Keratinocyte (primary cell): Measurements from ENCODE around the gene DPP8. TPM values are rescaled to one million over a fixed set of nuclear protein-coding genes. Genes with fewer than 3 reads are reported as not detected.

Source experiments
- DNase-seq: peaks from one replicate; pipeline ENCODE4 v3.0.0-alpha.2; 2011; ENCODE audit warnings: low read depth, missing footprints, low spot score
- FAIRE-seq: peaks from 2 replicates; lab custom pipeline; 2011; peaks lifted over from hg19 to GRCh38; lab: Jason Lieb, UNC
- H2AFZ ChIP-seq: 2 replicates; pipeline ENCODE4 v1.6.0; 2012; ENCODE audit warnings: low read length, control low read depth, inconsistent platforms; ENCODE audit not compliant: control insufficient read depth
- H3K27ac ChIP-seq: 2 replicates; pipeline ENCODE4 v1.5.1; 2011; ENCODE audit warnings: low read length; ENCODE audit not compliant: control insufficient read depth, insufficient read depth
- H3K27me3 ChIP-seq: 3 replicates; pipeline ENCODE4 v1.6.0; 2011; ENCODE audit warnings: low read length; ENCODE audit not compliant: control insufficient read depth, insufficient read depth; ENCODE audit errors: extremely low read depth
- H3K36me3 ChIP-seq, 2 experiments: 2 replicates in 1 of 2; 3 replicates in 1 of 2; pipeline ENCODE4 v1.5.1; 2011; ENCODE audit warnings: low read length in 2 of 2, mild to moderate bottlenecking in 1 of 2; ENCODE audit not compliant: control insufficient read depth in 2 of 2, insufficient read depth in 2 of 2; ENCODE audit errors: extremely low read depth in 1 of 2
- H3K4me1 ChIP-seq: 3 replicates; pipeline ENCODE4 v1.5.1; 2011; ENCODE audit warnings: low read length; ENCODE audit not compliant: control insufficient read depth, insufficient read depth; ENCODE audit errors: extremely low read depth
- H3K4me2 ChIP-seq: 3 replicates; pipeline ENCODE4 v1.6.0; 2011; ENCODE audit warnings: low read depth, low read length; ENCODE audit not compliant: control insufficient read depth, insufficient read depth; ENCODE audit errors: extremely low read depth
- H3K4me3 ChIP-seq, 3 experiments: fragments of 200-600 bp in 1 of 3; sonication (generic) in 1 of 3; 2 replicates in 2 of 3; 3 replicates in 1 of 3; pipeline ENCODE4 v1.5.1; 2011 to 2016; ENCODE audit warnings: low read length in 3 of 3, mild to moderate bottlenecking in 3 of 3, control low read depth in 2 of 3, inconsistent platforms in 1 of 3, low read depth in 1 of 3, mixed read lengths in 1 of 3, mixed run types in 1 of 3, moderate library complexity in 1 of 3; ENCODE audit not compliant: control insufficient read depth in 2 of 3, insufficient read depth in 2 of 3; ENCODE audit errors: extremely low read depth in 1 of 3
- H3K79me2 ChIP-seq: 2 replicates; pipeline ENCODE4 v1.6.0; 2012; ENCODE audit warnings: low read length; ENCODE audit not compliant: control insufficient read depth, insufficient read depth
- H3K9ac ChIP-seq: 3 replicates; pipeline ENCODE4 v1.6.0; 2011; ENCODE audit warnings: low read length; ENCODE audit not compliant: control insufficient read depth, insufficient read depth; ENCODE audit errors: extremely low read depth
- H3K9me1 ChIP-seq: 3 replicates; pipeline ENCODE4 v1.6.0; 2011; ENCODE audit warnings: low read length; ENCODE audit not compliant: control insufficient read depth, insufficient read depth; ENCODE audit errors: extremely low read depth
- H3K9me3 ChIP-seq: 2 replicates; pipeline ENCODE4 v1.5.1; 2012; ENCODE audit warnings: low read depth, low read length; ENCODE audit not compliant: control insufficient read depth
- H4K20me1 ChIP-seq: 3 replicates; pipeline ENCODE4 v1.6.0; 2011; ENCODE audit warnings: low read length; ENCODE audit not compliant: control insufficient read depth, insufficient read depth; ENCODE audit errors: extremely low read depth
- CTCF ChIP-seq, 3 experiments: IDR thresholded peaks in 1 of 3; conservative IDR thresholded peaks in 1 of 3; optimal IDR thresholded peaks in 1 of 3; 2 replicates in 2 of 3; 3 replicates in 1 of 3; pipeline versions ENCODE3 to v1.5.1; 2011; ENCODE audit warnings: low read length in 3 of 3, mild to moderate bottlenecking in 3 of 3, moderate library complexity in 2 of 3, control low read depth in 1 of 3, inconsistent platforms in 1 of 3; ENCODE audit not compliant: insufficient read depth in 2 of 3; ENCODE audit errors: extremely low read depth in 1 of 3
- EZH2 ChIP-seq: IDR thresholded peaks from one replicate; pipeline ENCODE4 v1.6.1; 2012; ENCODE audit warnings: inconsistent platforms, mild to moderate bottlenecking, low read length, moderate library complexity
- dilution Hi-C: fragments of 300-500 bp; cut with MboI; formaldehyde crosslinking; loops from one replicate; pipeline ENCODE4 v1.7.0; 2020; ENCODE audit warnings: low sequenced_read_pairs; ENCODE audit not compliant: extremely low pct_ligation_motif_present
- polyA plus RNA-seq, 5 experiments: library from polyadenylated mRNA; depleted of rRNA in 3 of 5; stranded (reverse) in 3 of 5; stranded (forward) in 1 of 5; unstranded in 1 of 5; fragments of >200 nt; gene quantifications; 1 replicate in 1 of 5; 2 replicates in 3 of 5; 3 replicates in 1 of 5; pipeline versions ENCODE4 v1.2.1 to v1.2.3, GENCODE V29; 2011 to 2012; ENCODE audit warnings: missing spikeins in 2 of 5, low read depth in 1 of 5, low replicate concordance in 1 of 5

DPP8 gene
- polyA plus RNA-seq, 1 donor (not counting 4 experiments of a cell fraction or from before 2014, with no cell fraction given), result 21.6 TPM

GRCh38 chr15:65470866-65471265 lies 46.6 kb downstream of the DPP8 start:
- no peaks in the 10 kb centered on the region for H3K9me1 ChIP-seq
- H3K4me3 ChIP-seq, result no peak overlapping the region
- TF ChIP-seq EZH2 (no peak), CTCF (optimal IDR thresholded peaks at IDR 0.05 in 1 of 3, IDR thresholded peaks at IDR 0.05 in 1 of 3, conservative IDR thresholded peaks at IDR 0.05 in 1 of 3; ENCODE audit: extremely low read depth in 1 of 3, insufficient read depth in 2 of 3, low read length in 3 of 3) (no peak)
- no peak overlapping the region for H3K27ac ChIP-seq
- dilution Hi-C loops, result no loop called here
- peaks cover 8 to 10% of the 10 kb centered on the region in 2 experiments for H3K36me3 ChIP-seq
- no peaks in the 10 kb centered on the region for H3K4me1 ChIP-seq
- no peaks in the 10 kb centered on the region for H3K27me3 ChIP-seq
- FAIRE-seq (no peak), DNase-seq (no peak)
- H2AFZ ChIP-seq, result no peak overlapping the region
- no peak overlapping the region for H3K9ac ChIP-seq
- no peaks in the 10 kb centered on the region for H3K9me3 ChIP-seq
- no peaks in the 10 kb centered on the region for H4K20me1 ChIP-seq
- no peak overlapping the region for H3K4me2 ChIP-seq
- H3K79me2 ChIP-seq, result no peaks in the 10 kb centered on the region

- dilution Hi-C loops, result no loop called here
- Histone ChIP-seq H3K36me3 (peaks cover 8 to 12% of the 10 kb centered on the region in 2 experiments), H3K4me3 (no peak overlapping the region), H3K4me1 (no peaks in the 10 kb centered on the region), H3K4me2 (no peak overlapping the region), H3K27me3 (no peaks in the 10 kb centered on the region), H3K79me2 (no peaks in the 10 kb centered on the region), H4K20me1 (no peaks in the 10 kb centered on the region), H2AFZ (no peak overlapping the region), H3K27ac (no peak overlapping the region), H3K9me1 (no peaks in the 10 kb centered on the region), H3K9me3 (no peaks in the 10 kb centered on the region), H3K9ac (no peak overlapping the region)
- no peak for TF ChIP-seq EZH2
- TF ChIP-seq CTCF (optimal IDR thresholded peaks at IDR 0.05 in 1 of 3, IDR thresholded peaks at IDR 0.05 in 1 of 3, conservative IDR thresholded peaks at IDR 0.05 in 1 of 3; ENCODE audit: extremely low read depth in 1 of 3, insufficient read depth in 2 of 3, low read length in 3 of 3), result no peak
- DNase-seq (no peak), FAIRE-seq (no peak)
These were observed 49.1 kb downstream of the DPP8 start for GRCh38 chr15:65468229-65468909.
